Gastroesophageal sphincter (tissue), 3 donors: ENCODE results near the gene OCEL1.

ENCODE experiments used
- CTCF ChIP-seq, 4 experiments: fragments of 200-600 bp in 2 of 4; fragments of 450-650 bp in 2 of 4; sonication (generic) in 1 of 4; IDR thresholded peaks; one replicate each; pipeline ENCODE4 v1.5.1; 2017 to 2019; ENCODE audit warnings: antibody characterized with exemption in 4 of 4, mild to moderate bottlenecking in 2 of 4, moderate library complexity in 2 of 4
- EP300 ChIP-seq: sonication (generic); formaldehyde crosslinking; IDR thresholded peaks from one replicate; pipeline ENCODE4 v1.6.1; 2017; ENCODE audit warnings: antibody characterized with exemption, mild to moderate bottlenecking
- POLR2A ChIP-seq, 2 donors: fragments of 450-650 bp; IDR thresholded peaks; one replicate each; pipeline ENCODE4 v1.6.1; 2017; ENCODE audit warnings: antibody characterized with exemption in 2 of 2, mild to moderate bottlenecking in 2 of 2, moderate library complexity in 1 of 2
- POLR2AphosphoS5 ChIP-seq: sonication (generic); formaldehyde crosslinking; IDR thresholded peaks from one replicate; pipeline ENCODE4 v1.6.1; 2017; ENCODE audit warnings: antibody characterized with exemption

GRCh38 chr19:17216058-17216670 lies 9.9 kb upstream of the OCEL1 start:
- TF ChIP-seq POLR2A (IDR thresholded peaks at IDR 0.05) (no peak), CTCF (IDR thresholded peaks at IDR 0.05) (no peak), EP300 (no peak), POLR2AphosphoS5 (no peak)
